Lower leg skin (tissue), 4 donors: ENCODE measurements around the gene KRTAP10-7. TPM values are rescaled to one million over a fixed set of nuclear protein-coding genes. Genes with fewer than 3 reads are reported as not detected.
A peak's percentile ranks its signal among the peaks of the same experiment; 100 is the strongest.
"Not testable (repeated sequence)": the region's sequence is repeated elsewhere in the genome, so short reads cannot be mapped to it uniquely, and the experiment has no call there.

ENCODE experiments used
- DNase-seq, 2 donors: peaks; one replicate each; pipeline ENCODE4 v3.0.0-alpha.2; 2019; ENCODE audit warnings: low spot score in 2 of 2
- H3K4me3 ChIP-seq: fragments of 200-600 bp; sonication (generic); 2 replicates; pipeline ENCODE4 v1.5.1; 2017; ENCODE audit warnings: mild to moderate bottlenecking, low read depth; ENCODE audit not compliant: poor library complexity, severe bottlenecking
- CTCF ChIP-seq, 3 donors: fragments of 450-650 bp; IDR thresholded peaks; one replicate each; pipeline ENCODE4 v1.5.1; 2016; ENCODE audit warnings: antibody characterized with exemption in 3 of 3, mild to moderate bottlenecking in 3 of 3, moderate library complexity in 2 of 3
- POLR2A ChIP-seq, 2 donors: fragments of 450-650 bp; IDR thresholded peaks; one replicate each; pipeline ENCODE4 v1.6.1; 2016 to 2017; ENCODE audit warnings: antibody characterized with exemption in 2 of 2, mild to moderate bottlenecking in 1 of 2, moderate library complexity in 1 of 2
- whole genome bisulfite sequencing, 2 donors: methylation state at CpG; one replicate each; pipeline ENCODE4 v1.1.5; 2018; 5-methylcytosine and 5-hydroxymethylcytosine counted together
- intact Hi-C: fragments of 100-400 bp; cut with DNase I; formaldehyde crosslinking; loops from one replicate; pipeline ENCODE4 v1.15.0; 2023; ENCODE audit warnings: low total_unique reads
- total RNA-seq, 4 donors: library from RNA; depleted of rRNA; stranded (reverse); fragments of >200 nt; gene quantifications; one replicate each; pipeline ENCODE4 v1.1.0, GENCODE V29; 2016

The KRTAP10-7 gene
- total RNA-seq, 4 donors from 2014 or later, result 2.4 to 11.0 TPM; not detected in 2

- 74 to 79% methylated on average over 3 of the region's 3 CpGs for WGBS, 2 donors
- intact Hi-C loops, result no loop called here
- H3K4me3 ChIP-seq, result no peak overlapping the region
- TF ChIP-seq CTCF (IDR thresholded peaks at IDR 0.05), result no peak
- TF ChIP-seq POLR2A (IDR thresholded peaks at IDR 0.05), result no peak
- DNase-seq, result peak in 1 of 2 donors; percentile 56
Observed at GRCh38 chr21:44585892-44586291, 14.5 kb upstream of the KRTAP10-7 start.

DNA sequence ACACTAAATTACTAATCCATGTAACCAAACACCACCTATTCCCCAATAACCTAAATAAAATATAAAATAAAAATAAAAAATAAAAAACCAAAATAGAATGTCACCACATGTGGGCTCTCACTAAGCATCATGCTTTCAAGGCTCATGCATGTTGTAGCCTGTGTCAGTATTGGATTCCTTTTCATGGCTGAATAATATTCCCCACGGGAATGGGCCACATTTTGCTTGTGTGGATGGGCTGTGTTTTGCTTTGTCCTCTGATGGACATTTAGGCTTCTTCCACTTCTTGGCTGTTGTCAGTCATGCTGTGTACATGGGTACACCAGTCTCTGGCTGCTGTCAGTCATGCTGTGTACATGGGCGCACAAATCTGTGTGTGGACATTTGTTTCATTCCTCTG, 11.3 kb upstream of the KRTAP10-7 start:
- DNase-seq, result no peak
- TF ChIP-seq POLR2A (IDR thresholded peaks at IDR 0.05) (no peak), CTCF (IDR thresholded peaks at IDR 0.05) (no peak)
- intact Hi-C loops, result no loop called here
- WGBS, 2 donors, result 93 to 95% methylated on average over 2 of the region's 2 CpGs
- H3K4me3 ChIP-seq, result no peak overlapping the region

DNA sequence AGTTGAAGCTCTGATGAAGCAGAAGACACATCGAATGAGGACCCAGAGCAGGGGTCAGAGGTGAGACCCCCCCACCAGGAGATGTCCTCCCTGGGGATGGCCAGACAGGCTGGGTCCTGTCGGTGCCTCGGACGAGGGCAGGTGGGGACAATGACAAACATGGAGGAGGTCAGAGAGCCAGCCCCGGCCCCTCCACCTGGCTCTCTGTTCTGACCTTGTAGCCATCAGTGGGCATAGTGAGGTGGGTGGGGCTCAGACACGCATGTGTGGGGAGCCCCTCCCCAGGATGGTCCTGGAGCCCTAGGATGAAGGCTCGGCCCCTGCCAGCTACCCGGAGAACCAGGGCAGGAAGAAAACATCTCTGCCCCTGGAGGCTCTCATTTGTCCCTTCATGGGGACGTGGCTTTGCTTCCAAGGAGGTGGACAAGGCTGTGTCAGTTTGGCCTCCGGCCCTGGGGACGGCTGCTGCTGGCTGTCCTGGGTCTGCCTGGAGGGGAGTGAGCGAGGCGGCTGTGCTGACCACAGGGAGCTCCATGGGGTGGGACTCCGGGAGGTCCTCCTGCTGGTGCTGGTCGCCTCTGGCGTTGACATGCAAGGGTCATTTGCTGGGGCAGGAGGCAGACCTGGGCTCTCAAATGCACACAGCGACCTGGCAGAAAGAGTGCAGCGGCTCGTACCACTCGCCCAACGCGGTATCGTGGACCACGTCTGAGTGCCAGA, 10.7 kb upstream of the KRTAP10-7 start:
- intact Hi-C loops, result no loop called here
- H3K4me3 ChIP-seq, result no peak overlapping the region
- WGBS, 2 donors, result 83 to 85% methylated on average over 22 to 24 of the region's 24 CpGs
- no peak for TF ChIP-seq CTCF (IDR thresholded peaks at IDR 0.05)
- TF ChIP-seq POLR2A (IDR thresholded peaks at IDR 0.05), result no peak
- DNase-seq, result peak in 1 of 2 donors; percentile 77

DNA sequence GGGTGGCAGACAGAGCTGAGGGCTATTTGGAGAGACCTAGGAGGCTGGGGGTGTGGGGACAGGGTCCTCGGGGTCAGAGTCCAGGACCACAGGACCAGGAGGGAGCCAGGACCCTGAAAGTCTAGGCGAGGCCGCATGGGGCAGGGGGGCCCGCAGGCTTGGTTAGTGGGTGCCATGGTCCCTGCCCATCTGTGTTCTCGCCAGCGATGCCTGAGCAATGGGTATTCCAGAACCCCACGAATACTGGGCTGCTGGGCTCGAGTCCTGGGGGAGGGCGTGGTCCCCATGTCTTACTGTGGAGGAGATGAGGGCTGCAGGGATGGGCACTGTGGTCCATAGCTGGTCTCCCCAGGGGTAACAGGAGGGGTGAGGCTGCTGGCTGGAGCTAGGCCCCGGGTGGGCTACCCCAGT, 10.1 kb upstream of the KRTAP10-7 start:
- TF ChIP-seq CTCF (IDR thresholded peaks at IDR 0.05) (no peak), POLR2A (IDR thresholded peaks at IDR 0.05) (no peak)
- WGBS, 2 donors, result 73 to 81% methylated on average over 7 to 9 of the region's 10 CpGs
- intact Hi-C loops, result no loop called here
- H3K4me3 ChIP-seq, result no peak overlapping the region
- DNase-seq, result peak in 1 of 2 donors; percentile 79

DNA sequence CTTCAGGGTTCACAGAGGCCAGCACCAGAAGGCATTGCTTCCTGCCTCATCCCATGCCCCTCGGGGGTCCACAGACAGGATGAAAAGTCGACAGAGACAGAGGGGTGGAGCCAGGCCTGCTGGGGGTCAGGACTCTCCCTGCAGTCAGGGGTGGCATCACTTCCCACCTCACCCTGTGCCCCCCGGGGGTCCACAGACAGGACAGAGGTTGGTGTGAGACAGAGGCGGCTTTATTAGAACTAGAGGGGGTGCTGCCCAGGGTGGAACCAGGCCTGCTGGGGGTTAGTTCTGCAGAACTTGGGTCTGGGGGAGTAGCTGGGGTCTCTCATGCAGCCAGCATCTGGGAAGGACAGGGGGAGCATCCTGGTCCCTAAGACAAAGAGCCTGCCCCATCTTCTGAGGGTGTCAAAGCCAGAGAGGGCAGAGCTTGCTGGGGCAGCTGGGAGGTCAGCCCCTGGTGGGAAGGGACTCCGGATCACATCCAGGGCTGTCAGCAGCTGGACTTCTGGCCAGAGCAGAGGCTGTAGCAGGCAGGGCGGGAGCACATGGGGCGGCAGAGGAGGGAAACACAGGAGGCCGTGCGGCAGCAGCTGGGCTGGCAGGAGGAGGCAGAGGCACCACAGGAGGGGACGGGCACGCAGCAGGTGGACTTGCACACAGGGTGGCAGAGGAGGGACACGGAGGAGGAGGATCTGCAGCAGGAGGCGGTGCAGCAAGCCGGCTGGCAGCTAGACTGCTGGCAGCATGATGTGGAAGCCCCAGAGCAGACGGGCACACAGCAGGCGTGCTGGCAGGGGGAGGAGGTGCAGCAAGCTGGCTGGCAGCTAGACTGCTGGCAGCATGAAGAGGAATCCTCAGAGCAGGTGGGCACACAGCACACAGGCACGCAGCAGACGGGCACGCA, 9.2 kb upstream of the KRTAP10-7 start:
- intact Hi-C loops, H3K4me3 ChIP-seq: not testable (repeated sequence)
- 45 to 60% methylated on average over 17 to 19 of the region's 19 CpGs for WGBS, 2 donors
- DNase-seq, result peak in 1 of 2 donors; percentile 52

GRCh38 chr21:44591801-44592130, 8.6 kb upstream of the KRTAP10-7 start:
- DNase-seq, H3K4me3 ChIP-seq, intact Hi-C loops: not testable (repeated sequence)
- WGBS, 2 donors, result 10% methylated on average over 2 of the region's 4 CpGs; no CpG with 5 or more reads in 1 of the 2 donors
